ENCODE results near the gene GUK1. TPM values are rescaled to one million over a fixed set of nuclear protein-coding genes. Genes with fewer than 3 reads are reported as not detected.

The GUK1 gene
- total RNA-seq, 1 experiment from 2014 or later = 111 TPM

DNA sequence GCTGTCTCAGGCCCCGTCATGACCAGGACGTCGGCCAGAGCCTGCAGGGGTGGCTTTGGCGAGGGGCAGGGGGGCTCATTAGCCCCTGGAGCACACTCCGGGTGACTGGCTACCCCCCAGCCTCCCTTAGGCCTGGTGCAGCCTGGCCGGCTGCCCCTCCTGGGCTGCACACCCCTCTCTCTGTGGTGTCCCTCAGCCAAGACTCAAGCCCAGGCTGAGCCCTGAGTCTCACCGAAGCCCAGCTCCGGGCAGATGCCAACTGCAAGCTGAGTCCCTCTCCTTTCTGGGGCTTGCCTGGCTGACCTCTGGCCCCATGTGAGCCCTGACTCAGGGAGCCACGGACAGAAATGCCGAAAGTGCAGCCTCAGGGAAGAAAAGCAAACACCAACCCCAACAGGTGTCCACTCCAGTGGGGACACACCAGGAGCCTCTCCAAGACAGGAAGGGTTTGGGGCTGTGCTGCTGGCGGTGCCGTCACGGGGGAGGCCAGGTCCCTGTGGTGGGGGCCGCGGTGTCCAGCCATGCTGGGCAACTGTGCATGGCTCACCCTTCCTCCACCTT, 20.2 kb downstream of the GUK1 start (continued):
- TF ChIP-seq, protein P1, sequence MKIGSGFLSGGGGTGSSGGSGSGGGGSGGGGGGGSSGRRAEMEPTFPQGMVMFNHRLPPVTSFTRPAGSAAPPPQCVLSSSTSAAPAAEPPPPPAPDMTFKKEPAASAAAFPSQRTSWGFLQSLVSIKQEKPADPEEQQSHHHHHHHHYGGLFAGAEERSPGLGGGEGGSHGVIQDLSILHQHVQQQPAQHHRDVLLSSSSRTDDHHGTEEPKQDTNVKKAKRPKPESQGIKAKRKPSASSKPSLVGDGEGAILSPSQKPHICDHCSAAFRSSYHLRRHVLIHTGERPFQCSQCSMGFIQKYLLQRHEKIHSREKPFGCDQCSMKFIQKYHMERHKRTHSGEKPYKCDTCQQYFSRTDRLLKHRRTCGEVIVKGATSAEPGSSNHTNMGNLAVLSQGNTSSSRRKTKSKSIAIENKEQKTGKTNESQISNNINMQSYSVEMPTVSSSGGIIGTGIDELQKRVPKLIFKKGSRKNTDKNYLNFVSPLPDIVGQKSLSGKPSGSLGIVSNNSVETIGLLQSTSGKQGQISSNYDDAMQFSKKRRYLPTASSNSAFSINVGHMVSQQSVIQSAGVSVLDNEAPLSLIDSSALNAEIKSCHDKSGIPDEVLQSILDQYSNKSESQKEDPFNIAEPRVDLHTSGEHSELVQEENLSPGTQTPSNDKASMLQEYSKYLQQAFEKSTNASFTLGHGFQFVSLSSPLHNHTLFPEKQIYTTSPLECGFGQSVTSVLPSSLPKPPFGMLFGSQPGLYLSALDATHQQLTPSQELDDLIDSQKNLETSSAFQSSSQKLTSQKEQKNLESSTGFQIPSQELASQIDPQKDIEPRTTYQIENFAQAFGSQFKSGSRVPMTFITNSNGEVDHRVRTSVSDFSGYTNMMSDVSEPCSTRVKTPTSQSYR (CRISPR knock-in tag; IDR thresholded peaks at IDR 0.05) = no peak

DNA sequence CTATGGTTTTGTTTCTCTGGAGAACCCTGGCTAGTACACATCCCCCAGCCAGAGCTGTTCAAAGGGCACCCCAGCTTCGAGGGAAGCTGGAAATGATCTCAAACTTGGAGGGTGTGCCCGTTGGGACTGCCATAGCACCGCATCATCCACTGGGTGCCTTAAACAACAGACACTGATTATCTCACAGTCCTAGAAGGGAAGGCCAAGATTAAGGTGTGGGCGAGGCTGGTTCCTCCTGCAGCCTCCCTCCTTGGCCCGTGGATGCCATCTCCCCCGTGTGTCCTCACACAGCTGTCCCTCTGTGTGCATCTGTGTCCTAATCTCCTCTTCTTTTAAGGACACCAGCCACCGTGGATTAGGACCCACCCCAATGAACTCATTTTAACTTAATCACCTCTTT, 21.3 kb downstream of the GUK1 start:
- no peak for TF ChIP-seq TP53 (CRISPR knock-in tag; IDR thresholded peaks at IDR 0.05)
- no peak for TF ChIP-seq ZNF263 (CRISPR knock-in tag; IDR thresholded peaks at IDR 0.05; ENCODE audit: low read depth)
- TF ChIP-seq, protein P2, sequence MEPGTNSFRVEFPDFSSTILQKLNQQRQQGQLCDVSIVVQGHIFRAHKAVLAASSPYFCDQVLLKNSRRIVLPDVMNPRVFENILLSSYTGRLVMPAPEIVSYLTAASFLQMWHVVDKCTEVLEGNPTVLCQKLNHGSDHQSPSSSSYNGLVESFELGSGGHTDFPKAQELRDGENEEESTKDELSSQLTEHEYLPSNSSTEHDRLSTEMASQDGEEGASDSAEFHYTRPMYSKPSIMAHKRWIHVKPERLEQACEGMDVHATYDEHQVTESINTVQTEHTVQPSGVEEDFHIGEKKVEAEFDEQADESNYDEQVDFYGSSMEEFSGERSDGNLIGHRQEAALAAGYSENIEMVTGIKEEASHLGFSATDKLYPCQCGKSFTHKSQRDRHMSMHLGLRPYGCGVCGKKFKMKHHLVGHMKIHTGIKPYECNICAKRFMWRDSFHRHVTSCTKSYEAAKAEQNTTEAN (CRISPR knock-in tag; IDR thresholded peaks at IDR 0.05) = no peak
- TF ChIP-seq, protein P3, sequence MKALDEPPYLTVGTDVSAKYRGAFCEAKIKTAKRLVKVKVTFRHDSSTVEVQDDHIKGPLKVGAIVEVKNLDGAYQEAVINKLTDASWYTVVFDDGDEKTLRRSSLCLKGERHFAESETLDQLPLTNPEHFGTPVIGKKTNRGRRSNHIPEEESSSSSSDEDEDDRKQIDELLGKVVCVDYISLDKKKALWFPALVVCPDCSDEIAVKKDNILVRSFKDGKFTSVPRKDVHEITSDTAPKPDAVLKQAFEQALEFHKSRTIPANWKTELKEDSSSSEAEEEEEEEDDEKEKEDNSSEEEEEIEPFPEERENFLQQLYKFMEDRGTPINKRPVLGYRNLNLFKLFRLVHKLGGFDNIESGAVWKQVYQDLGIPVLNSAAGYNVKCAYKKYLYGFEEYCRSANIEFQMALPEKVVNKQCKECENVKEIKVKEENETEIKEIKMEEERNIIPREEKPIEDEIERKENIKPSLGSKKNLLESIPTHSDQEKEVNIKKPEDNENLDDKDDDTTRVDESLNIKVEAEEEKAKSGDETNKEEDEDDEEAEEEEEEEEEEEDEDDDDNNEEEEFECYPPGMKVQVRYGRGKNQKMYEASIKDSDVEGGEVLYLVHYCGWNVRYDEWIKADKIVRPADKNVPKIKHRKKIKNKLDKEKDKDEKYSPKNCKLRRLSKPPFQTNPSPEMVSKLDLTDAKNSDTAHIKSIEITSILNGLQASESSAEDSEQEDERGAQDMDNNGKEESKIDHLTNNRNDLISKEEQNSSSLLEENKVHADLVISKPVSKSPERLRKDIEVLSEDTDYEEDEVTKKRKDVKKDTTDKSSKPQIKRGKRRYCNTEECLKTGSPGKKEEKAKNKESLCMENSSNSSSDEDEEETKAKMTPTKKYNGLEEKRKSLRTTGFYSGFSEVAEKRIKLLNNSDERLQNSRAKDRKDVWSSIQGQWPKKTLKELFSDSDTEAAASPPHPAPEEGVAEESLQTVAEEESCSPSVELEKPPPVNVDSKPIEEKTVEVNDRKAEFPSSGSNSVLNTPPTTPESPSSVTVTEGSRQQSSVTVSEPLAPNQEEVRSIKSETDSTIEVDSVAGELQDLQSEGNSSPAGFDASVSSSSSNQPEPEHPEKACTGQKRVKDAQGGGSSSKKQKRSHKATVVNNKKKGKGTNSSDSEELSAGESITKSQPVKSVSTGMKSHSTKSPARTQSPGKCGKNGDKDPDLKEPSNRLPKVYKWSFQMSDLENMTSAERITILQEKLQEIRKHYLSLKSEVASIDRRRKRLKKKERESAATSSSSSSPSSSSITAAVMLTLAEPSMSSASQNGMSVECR (CRISPR knock-in tag; IDR thresholded peaks at IDR 0.05; ENCODE audit: borderline replicate concordance) = no peak
- no peak for TF ChIP-seq NR2C2 (CRISPR knock-in tag; IDR thresholded peaks at IDR 0.05)
- TF ChIP-seq CREB1 (CRISPR knock-in tag; IDR thresholded peaks at IDR 0.05) = no peak
- TF ChIP-seq TEAD1 (CRISPR knock-in tag; IDR thresholded peaks at IDR 0.05) = no peak
- TF ChIP-seq ZNF396 (CRISPR knock-in tag; IDR thresholded peaks at IDR 0.05; ENCODE audit: borderline replicate concordance) = no peak
- TF ChIP-seq, protein P4, sequence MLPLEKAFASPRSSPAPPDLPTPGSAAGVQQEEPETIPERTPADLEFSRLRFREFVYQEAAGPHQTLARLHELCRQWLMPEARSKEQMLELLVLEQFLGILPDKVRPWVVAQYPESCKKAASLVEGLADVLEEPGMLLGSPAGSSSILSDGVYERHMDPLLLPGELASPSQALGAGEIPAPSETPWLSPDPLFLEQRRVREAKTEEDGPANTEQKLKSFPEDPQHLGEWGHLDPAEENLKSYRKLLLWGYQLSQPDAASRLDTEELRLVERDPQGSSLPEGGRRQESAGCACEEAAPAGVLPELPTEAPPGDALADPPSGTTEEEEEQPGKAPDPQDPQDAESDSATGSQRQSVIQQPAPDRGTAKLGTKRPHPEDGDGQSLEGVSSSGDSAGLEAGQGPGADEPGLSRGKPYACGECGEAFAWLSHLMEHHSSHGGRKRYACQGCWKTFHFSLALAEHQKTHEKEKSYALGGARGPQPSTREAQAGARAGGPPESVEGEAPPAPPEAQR (CRISPR knock-in tag; IDR thresholded peaks at IDR 0.05) = no peak
- TF ChIP-seq FOXP1 (CRISPR knock-in tag; IDR thresholded peaks at IDR 0.05; ENCODE audit: borderline replicate concordance) = no peak
- Mint-ChIP-seq H3K27me3 (ENCODE audit: low read depth) (peaks cover 22% of the 10 kb centered on the region), H3K4me1 (peaks cover 8% of the 10 kb centered on the region; the same call in 1 of the 2 replicates), H3K27ac (no peak overlapping the region), H3K9me3 (no peaks in the 10 kb centered on the region), H3K4me3 (no peak overlapping the region), H3K36me3 (no peaks in the 10 kb centered on the region)
- POLR2A ChIA-PET = no interaction called here
- DNase-seq (ENCODE audit: low spot score) (no peak), ATAC-seq (no peak)
- CTCF ChIA-PET = no interaction called here

DNA sequence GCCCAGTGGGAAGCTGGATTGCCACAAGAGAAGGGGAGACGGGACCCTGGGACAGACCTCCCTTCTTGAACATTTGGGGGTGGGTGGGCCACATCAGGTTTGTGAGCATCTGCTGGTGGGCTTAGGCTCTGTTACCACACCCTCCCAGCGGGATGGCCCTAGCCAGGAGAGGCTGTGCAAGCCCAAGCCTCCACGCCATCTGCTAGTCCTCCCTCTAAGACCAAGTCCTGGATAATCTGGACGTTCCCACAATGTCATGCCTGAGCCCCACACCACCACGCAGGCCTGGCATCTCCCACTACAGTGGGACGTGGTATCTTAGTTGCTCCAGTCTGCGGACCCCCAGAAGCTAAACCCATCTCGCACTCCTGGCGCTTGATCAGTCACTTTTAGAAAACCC, 21.8 kb downstream of the GUK1 start:
- Mint-ChIP-seq H3K4me3 (no peak overlapping the region), H3K27me3 (ENCODE audit: low read depth) (peaks cover 19% of the 10 kb centered on the region), H3K9me3 (no peaks in the 10 kb centered on the region), H3K36me3 (no peaks in the 10 kb centered on the region), H3K4me1 (peaks cover 12% of the 10 kb centered on the region; the same call in 1 of the 2 replicates), H3K27ac (no peak overlapping the region)
- DNase-seq (ENCODE audit: low spot score) (no peak), ATAC-seq (no peak)
- ChIA-PET CTCF (interaction anchor here (2.0 kb wide), 1 partner anchor 157 kb away, joined by 7 read pairs; no protein-coding TSS in a partner anchor), POLR2A (no interaction called here)
- TF ChIP-seq, protein P5, sequence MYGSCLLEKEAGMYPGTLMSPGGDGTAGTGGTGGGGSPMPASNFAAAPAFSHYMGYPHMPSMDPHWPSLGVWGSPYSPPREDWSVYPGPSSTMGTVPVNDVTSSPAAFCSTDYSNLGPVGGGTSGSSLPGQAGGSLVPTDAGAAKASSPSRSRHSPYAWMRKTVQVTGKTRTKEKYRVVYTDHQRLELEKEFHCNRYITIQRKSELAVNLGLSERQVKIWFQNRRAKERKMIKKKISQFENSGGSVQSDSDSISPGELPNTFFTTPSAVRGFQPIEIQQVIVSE (CRISPR knock-in tag; IDR thresholded peaks at IDR 0.05; ENCODE audit: borderline replicate concordance) = no peak
- TF ChIP-seq, protein P6, sequence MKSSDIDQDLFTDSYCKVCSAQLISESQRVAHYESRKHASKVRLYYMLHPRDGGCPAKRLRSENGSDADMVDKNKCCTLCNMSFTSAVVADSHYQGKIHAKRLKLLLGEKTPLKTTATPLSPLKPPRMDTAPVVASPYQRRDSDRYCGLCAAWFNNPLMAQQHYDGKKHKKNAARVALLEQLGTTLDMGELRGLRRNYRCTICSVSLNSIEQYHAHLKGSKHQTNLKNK (CRISPR knock-in tag; IDR thresholded peaks at IDR 0.05) = no peak
- no peak for TF ChIP-seq ELF4 (CRISPR knock-in tag; IDR thresholded peaks at IDR 0.05; ENCODE audit: low read depth)
